ENCODE results near the gene TSPAN18.

DNA sequence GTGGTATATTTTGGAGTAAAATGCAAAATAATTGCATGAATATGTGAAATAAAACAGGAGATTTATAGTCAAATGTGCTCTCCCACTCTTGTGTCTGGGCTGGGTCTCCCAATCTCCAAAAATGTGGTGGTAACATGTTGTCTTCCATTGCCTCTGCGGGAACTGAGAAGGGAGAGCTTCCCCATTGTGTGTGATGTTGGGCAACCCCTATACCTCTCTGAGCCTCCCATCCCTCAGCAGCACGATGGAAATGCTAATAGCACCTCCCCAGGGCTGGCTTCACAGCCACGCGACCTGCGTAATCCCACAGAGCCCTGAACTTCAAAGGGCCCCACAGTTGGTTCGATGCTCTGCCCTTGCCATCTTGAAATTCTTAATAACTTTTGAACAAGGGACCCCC is 151.9 kb downstream of the TSPAN18 start:
- TF ChIP-seq, protein P1, sequence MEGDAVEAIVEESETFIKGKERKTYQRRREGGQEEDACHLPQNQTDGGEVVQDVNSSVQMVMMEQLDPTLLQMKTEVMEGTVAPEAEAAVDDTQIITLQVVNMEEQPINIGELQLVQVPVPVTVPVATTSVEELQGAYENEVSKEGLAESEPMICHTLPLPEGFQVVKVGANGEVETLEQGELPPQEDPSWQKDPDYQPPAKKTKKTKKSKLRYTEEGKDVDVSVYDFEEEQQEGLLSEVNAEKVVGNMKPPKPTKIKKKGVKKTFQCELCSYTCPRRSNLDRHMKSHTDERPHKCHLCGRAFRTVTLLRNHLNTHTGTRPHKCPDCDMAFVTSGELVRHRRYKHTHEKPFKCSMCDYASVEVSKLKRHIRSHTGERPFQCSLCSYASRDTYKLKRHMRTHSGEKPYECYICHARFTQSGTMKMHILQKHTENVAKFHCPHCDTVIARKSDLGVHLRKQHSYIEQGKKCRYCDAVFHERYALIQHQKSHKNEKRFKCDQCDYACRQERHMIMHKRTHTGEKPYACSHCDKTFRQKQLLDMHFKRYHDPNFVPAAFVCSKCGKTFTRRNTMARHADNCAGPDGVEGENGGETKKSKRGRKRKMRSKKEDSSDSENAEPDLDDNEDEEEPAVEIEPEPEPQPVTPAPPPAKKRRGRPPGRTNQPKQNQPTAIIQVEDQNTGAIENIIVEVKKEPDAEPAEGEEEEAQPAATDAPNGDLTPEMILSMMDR (IDR thresholded peaks at IDR 0.05; ENCODE audit: low read length): no peak
- TF ChIP-seq EZH2 (IDR thresholded peaks at IDR 0.05; ENCODE audit: borderline replicate concordance, low read length): no peak

All from OCI-LY1 (cell line).